Ecto neural progenitor cell (in vitro differentiated cells): Measurements from ENCODE around the gene MRPS34.
"Not testable (repeated sequence)": the region's sequence is repeated elsewhere in the genome, so short reads cannot be mapped to it uniquely, and the experiment has no call there.

Source experiments
- DNase-seq: peaks from one replicate; pipeline ENCODE4 v3.0.0-alpha.2; 2018; ENCODE audit warnings: low spot score

Gene MRPS34

DNA sequence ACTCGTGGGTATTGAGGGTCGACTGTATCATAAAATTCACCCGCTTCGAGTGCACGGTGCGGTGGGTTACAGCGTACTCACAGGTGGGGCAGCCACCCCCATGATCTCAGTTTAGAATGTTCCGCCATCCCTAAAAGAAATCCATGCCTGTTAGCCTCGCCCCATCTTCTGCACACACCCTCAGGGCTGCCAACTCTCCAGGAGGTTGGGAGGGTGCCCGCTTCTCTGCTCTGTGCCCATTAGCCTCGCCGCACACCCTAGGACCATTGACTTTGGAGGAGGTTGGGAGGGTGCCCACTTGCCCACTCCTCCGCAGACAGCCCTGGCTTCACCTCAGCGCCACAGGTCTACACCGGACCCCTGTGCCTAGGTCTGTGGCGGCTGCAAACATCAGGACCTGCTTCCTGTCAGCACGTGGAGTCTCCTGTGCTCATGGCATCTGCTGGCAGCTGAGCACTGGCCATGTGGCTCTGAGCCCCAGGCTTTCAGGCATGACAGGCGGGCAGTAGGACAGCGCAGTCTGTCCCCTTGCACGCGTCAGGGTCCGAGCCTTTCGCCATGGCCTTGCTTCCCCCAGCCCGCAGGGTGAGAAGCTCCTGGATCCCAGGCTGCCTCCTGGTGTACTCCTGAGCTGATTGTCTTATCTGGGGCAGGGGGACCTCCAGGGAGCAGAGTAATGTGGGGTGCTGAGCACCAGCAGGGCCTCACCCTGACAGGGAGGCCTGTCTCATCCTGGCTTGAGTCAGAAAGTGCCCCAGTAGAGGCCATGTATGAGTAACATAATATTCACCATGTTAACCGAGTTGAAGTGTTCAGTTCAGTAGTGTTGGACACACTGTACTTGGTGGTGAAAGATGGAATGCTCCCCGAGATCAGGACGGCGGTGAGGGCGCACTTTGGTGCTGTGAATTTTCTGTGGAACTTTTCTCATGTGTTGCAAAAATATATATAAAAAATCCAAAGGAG is 23.5 kb downstream of the MRPS34 start:
- no peak for DNase-seq

DNA sequence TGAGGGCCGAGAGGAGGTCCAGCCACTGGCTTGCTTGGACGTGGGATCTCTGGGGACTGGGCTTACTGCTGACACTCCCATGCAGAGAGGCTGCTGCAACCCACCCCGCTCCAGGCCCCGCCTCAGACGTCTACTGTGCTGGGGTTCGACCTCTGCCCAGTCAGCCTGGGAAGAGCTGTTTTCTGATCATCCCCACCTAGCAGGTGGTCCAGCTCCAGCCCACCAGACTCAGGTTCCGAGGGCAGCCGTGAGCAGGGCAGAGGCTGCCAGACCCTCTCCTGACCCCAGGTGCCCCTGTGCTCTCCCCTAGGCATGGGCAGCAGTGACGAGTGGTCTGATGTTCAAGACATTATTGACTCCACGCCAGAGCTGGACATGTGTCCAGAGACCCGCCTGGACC is 25.0 kb downstream of the MRPS34 start:
- no peak for DNase-seq

DNA sequence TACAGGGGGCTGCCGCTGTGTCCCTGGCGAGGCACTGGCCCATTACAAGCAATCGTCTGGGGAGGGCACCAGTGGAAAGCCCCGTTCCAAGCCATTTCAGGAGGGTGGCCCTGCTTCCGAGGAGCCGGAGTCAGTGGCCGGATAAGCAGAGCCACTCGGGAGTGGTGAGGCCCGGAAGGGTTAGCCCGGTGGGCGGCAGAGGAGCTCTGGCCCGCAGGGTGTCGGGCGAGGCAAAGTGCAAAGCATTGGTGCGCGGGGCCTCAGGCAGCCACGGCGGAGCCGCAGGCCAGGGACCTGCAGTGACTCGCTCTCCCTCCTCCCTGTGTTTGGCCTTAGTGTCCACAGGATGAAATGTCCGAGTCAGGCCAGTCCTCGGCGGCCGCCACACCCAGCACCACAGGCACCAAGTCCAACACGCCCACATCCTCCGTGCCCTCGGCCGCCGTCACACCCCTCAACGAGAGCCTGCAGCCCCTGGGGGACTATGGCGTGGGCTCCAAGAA is 26.2 kb downstream of the MRPS34 start:
- DNase-seq: no peak

DNA sequence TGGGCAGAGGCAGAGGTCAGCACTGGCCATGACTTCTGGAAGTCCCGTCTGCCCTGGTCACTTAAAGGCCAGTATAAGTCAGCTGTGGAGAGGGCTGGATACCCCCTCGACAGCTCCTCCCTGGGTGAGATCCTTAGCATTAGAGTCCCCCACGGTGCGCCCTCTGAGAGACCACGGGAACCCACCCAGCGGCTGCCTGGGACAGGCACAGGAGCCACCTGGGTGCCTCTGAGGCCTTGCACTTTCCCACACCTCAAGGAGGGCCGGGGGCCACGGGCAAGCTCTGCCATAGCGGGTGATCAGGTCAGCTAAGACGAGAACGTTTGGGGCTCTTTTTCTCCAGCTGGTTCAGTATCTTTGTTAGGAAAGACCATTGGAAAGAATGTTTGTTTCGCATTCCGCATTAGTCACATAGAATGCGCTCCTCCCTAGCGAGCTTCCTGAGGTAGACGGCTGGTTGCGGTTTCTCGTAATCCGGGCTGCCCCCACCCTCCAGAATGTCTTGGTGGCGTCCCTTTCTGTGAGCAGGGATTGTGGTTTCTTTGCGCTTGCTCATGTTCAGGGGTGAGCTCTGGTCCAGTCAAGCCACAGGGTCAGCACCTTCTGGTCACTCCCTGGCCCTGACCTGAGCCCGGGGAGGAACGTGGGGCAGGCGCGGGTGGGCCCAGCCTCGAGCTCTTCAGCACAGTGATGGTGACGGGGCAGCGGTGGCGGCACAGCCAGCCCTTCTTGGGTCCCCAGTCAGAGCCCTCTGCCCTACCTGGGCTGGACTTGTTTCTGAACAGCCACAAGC is 26.8 kb downstream of the MRPS34 start:
- DNase-seq: no peak

DNA sequence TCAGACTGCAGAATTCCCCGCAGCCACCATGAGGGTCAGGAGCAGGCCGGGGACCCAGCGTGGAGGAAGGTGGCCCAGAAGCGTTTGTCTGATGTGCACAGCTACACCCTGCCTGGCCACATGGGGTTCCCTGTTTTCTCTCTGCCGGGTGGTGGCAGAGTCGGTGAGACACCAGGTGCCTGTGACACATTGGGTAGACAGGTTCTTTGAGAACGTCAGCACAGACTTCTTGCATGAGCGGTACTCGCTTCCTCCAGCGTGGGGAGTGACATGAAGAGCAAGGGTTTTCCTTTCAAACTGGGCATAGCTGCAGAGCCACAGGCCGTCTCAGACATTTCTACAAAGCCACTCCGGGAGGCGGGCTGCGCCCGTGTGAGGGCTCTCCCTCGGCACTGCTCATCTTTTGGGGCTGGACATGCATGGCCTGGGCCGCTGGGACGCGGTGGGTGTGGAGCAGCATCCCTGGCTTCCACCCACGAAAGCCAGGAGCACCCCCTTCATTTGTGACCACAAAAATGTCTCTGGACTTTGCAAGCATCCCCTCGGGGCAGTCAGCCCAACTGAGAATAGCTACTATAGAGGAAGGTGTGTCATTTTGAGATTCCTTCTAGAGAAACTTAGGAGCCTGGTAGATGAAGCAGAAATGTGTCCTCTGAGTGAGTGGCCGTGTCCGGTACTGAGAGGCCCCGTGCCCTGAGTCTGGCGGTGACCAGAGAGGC is 27.6 kb downstream of the MRPS34 start:
- DNase-seq: no peak

DNA sequence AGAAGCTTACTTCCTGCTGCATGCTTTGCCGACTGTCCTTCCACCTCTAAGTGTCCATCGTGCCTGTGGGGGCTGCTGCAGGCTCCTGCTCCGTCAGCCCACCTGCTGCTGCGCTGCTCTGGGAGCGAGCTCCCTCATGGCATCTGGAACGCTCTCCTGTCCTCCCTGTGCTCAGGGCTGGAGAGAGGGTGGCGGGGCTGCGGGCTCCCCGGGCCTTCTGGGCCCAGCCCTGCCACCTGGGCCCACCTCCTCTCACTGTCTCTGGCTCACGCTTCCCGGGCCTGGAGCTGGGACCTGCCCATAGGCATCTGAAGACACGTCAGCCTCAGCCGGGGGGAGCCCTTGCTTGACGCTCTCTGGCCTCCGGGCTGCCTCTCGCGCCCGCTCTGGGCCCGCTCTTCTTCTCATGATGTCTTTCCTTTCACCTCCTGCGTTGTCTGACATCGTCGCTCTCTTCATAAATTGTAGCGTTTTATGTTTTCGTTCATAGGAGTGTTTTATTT is 28.5 kb downstream of the MRPS34 start:
- no peak for DNase-seq

DNA sequence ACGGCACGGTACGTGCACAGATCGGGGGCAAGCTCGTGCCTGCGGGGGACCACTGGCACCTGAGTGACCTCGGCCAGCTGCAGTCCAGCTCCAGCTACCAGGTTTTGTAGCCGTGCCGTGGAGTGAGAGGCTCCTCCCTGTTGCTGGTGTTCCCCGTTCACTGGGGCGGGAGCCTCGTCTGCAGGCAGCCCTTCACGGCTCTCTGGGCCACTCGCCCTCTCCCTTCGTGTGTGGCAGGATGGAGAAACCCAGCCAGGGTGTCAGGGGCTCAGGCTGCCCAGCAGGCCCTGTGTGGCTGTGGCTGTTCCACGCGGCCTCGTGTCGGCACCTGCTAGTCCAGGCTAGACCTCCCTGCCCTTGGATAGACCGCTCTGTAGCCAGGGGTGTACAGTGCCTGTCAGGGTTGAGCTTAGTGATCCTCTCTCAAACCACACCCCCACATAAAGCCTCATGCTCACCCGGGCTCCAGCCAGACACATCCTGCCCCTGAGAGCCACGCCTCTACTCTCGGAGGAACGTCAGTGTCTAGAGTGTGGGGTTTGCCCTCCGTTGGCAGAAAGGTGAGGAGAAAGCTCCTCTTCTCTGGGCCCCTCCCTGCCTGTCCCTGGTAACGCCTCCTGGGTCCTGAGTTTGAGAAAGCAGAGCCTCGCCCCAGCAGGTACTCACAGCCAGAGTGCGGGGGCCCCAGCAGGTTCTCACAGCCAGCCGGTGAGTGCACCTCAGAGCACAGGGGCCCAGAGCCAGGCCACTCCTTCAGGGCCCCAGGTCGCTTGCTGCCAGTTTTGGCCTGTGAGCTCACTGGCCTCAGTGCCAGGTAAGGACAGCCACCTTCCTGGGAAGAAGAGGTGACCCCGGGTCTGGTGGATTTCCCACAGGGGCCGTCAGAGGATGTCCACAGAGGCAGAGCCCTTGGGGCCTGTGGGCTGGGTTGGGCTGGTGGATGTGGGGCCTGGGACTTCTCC is 29.3 kb downstream of the MRPS34 start:
- DNase-seq: no peak

DNA sequence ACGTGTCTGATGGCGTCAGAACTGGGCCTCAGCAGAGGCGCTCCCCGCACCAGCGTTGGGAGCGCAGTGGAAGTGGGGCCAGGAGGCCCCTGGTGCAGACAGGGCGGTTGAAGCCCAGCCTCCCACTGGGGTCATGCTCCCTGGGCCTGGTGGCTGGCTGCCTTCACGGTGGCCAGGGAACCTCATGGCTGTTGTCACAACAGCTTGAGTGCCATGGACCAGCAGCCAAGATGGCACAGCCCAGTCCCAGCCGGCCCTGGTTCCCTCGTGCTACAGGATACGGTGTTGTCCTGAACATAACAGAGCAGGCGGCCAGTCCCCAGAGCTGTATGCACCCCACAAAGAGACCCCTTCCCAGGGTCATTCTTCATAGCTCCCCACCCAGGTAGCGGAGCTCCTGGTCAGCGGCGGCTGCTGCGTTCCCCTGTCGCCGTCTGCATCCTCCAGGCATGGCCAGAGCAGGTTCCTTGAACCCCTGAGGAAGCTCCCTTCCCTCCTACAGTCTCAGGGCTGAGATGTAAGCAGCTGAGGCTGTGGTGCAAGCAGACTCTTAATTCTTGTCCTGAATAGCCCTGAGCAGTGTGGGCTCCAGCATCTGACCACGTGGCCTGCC is 31.3 kb downstream of the MRPS34 start:
- DNase-seq: no peak

DNA sequence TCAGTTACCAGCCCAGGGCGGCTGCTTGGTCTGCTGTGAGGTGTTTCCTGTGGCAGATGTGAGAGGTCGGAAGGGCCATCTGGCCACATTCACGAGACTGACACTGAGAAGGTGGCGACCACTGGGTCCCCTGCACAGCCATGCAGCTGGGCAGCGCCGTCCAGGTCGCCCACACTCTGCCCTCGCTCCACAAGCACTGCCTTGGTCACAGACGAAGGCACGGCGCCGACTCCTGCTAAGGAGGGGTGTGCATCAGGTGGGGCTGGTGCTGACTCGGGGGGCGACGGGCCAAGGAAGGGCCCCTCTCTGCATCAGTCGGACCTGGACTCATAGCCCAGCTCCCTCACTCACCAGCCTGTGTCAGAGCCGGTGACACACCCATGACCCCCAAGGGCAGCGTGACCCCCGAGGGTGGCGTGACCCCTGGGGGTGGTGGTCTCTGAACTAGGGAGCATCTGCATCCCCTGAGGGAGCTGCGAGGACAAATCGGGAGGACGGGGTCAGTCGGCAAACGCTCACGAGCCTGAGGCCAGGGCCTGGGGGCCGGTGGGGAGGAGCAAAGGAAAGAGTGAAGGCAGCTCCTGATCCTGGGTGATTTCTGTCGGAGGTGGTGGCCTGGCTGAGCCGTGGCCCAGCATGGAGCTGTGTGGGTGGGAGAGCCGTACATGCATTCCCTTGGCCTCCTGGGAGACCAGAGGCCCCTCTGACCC is 32.0 kb downstream of the MRPS34 start:
- DNase-seq: peak; percentile 42

DNA sequence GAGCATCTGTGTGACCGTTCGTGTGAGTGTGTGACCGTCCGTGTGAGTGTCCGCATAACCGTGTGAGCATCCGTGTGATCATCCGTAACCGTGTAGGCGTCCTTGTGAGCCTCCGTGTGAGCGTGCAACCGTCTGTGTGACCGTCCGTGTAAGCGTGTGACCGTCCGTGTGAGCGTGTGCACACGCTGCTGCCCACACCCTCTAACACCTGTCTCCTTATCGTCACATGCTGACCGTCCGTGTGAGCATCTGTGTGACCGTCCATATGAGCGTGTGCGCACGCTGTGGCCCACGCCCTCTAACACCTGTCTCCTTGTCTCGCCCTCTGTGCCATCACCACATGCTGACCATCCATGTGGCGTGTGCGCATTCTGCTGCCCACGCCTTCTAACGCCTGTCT is 32.7 kb downstream of the MRPS34 start:
- DNase-seq: no peak

DNA sequence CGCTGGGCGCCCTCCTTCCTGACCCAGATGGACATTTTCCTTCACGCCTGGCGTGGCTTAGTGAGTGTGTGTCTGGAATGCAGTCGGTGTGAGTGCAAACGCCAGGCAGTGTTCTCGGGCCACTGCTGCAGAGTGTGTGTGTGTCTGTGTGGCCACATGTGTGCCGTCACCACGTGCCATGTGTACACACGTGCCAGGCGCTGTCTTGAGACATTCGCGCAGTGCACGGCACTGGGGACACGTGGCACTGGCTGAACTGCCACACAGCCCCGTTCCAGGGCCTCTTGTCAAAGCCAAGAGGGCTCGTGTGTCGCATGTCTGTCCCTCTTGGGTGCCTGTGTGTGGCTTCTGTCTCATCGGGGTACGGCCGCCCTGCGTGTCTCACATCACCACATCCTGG is 38.1 kb downstream of the MRPS34 start:
- no peak for DNase-seq

DNA sequence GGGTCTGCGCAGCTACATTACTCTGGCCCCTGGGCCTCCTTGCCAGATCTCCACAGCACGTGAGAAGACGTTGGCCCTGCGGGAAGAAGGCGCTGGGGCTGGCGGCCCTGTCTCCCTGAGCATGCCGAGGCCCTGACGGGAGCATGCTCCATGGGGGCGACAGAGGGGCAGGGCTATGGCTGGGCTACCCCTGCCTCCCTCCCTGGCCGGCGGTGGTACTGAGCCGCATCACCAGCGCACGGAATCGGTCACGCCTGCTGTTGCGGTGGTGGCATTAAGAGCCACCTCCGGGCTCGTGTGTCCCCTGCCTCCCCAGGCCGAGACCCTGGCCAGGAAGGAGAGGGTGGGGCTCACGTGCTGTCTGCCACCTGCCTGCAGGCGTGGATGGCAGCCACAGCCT is 38.8 kb downstream of the MRPS34 start:
- no peak for DNase-seq

DNA sequence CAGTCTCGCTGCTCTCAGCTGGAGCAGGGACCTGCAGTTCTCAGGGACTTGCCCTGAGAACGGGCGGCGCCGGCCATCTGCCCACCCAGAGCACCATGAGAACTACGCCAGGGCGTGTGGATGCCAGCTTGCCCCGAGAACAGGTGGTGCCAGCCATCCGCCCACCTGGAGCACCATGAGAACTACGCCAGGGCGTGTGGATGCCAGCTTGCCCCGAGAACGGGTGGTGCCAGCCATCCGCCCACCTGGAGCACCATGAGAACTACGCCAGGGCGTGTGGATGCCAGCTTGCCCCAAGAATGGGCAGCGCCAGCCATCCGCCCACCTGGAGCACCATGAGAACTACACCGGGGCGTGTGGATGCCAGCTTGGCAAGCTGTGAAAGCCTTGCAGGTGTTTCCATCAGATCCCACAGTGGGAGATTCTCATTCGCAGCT is 40.4 kb downstream of the MRPS34 start:
- not testable (repeated sequence) for DNase-seq

DNA sequence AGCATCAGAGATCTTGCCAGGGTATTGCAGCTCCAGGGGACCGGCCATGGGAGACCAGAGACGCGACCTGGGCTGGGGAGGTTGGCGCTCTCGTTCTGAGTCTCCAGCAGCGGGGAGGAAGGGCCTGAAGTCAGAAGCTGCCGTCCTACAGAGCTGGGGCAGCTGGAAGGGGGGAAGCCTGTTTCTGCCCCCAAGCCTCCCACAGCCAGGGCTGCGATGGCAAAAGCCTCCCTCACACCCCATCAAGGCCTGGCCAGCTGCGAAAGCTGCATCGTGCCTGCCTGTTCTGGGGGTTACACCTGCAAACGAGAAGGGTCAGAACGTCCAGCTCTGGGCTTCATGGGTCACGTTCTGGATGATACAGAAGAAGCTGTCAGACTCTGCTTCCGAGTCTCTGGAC is 40.9 kb downstream of the MRPS34 start:
- DNase-seq: no peak

DNA sequence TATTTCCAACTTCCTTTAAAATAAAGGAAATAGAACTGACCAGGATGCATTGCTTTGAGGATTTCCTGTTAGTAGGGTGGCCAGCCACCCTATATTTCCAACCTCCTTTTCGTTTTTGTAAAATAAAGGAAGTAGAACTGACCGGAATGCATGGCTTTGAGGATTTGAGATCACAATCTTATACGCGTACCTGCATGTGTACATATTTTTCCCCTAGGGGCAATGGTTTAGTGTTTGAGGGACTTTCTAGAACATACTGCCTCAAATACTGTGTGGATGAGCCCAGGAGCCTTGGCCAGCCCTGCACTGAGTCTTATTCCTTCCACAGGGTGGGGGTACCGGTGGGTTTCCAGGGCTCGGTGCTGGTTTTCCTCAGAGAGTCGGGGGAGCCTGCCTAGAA is 41.3 kb downstream of the MRPS34 start:
- no peak for DNase-seq

DNA sequence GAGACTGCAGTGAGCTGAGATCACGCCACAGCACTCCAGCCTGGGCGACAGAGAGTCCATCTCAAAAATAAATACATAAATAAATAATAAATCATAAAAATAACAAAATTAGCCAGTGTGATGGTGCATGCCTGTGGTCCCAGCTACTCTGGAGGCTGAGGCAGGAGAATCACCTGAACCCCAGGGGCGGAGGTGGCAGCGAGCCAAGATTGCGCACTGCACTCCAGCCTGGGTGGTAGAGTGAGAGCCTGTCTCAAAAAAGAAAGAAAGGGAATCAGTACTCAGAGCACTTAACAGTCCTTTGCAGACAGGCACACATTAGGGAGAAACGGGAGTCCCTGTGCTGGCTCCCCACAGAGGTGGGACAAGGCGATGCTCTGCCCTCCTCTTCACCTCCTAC is 41.9 kb downstream of the MRPS34 start:
- DNase-seq: no peak

DNA sequence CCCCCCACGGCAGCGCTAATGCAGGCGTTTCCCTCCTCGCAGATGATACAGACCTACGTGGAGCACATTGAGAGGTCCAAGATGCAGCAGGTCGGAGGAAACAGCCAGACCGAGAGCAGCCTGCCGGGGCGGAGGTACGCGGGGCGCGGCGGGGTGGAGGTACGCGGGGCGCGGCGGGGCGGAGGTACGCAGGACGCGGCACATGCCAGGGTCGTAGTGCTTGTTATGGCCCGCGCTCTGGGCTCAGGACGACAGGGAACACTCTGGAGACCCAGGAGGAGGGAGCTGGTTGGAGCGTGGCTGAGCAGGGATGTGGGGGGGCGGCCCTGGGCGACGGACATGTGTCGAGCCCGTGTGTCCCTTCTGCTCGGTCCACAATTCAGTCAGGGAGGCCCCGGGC is 43.5 kb downstream of the MRPS34 start:
- DNase-seq: no peak

DNA sequence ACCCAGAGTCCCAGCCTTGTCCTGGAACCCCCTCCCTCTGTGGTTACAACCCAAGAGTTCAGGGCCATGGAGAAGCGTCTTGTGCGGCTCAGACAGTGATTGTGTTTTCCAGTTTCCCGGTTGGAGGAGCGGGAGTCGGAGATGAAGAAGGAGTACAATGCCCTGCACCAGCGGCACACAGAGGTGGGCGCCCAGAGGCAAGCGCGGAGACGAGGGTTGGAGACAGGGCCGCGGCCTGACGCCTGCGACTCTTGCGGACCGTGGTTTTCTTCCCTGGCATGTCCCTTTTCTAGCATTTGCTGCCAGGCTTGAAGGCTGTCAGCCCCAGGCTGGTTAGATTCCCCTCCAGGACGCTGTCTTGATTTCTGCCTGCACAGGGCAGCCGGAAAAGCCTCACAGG is 43.9 kb downstream of the MRPS34 start:
- no peak for DNase-seq
